VCaP (cell line): ENCODE data around the gene EIF3I.
"Not testable (repeated sequence)": the region's sequence is repeated elsewhere in the genome, so short reads cannot be mapped to it uniquely, and the experiment has no call there.

Experiments
- H3K27ac ChIP-seq: fragments of 450-650 bp; 2 replicates; pipeline ENCODE4 v1.5.1; 2017
- CTCF ChIP-seq: fragments of 450-650 bp; conservative IDR thresholded peaks from 2 replicates; pipeline ENCODE4 v1.5.1; 2017; ENCODE audit warnings: mild to moderate bottlenecking, moderate library complexity

EIF3I gene

GRCh38 chr1:32257227-32257508, 35.0 kb downstream of the EIF3I start:
- TF ChIP-seq CTCF, result no peak
- no peak overlapping the region for H3K27ac ChIP-seq

- H3K27ac ChIP-seq, result not testable (repeated sequence)
Measured at GRCh38 chr1:32263236-32263593, 41.0 kb downstream of the EIF3I start.

- TF ChIP-seq CTCF, result no peak
- no peak overlapping the region for H3K27ac ChIP-seq
Measured at GRCh38 chr1:32263744-32264143, 41.5 kb downstream of the EIF3I start.

- H3K27ac ChIP-seq, result no peak overlapping the region
- TF ChIP-seq CTCF, result no peak
Measured at GRCh38 chr1:32265846-32266245, 43.6 kb downstream of the EIF3I start.

GRCh38 chr1:32266921-32267591, 44.8 kb downstream of the EIF3I start:
- TF ChIP-seq CTCF, result no peak
- H3K27ac ChIP-seq, result no peak overlapping the region

GRCh38 chr1:32269744-32270143, 47.5 kb downstream of the EIF3I start:
- H3K27ac ChIP-seq, result no peak overlapping the region
- no peak for TF ChIP-seq CTCF

GRCh38 chr1:32272557-32273390, 50.6 kb downstream of the EIF3I start:
- TF ChIP-seq CTCF, result no peak
- no peak overlapping the region for H3K27ac ChIP-seq

- no peak for TF ChIP-seq CTCF
- H3K27ac ChIP-seq, result no peak overlapping the region
Measured at GRCh38 chr1:32273391-32274208, 51.4 kb downstream of the EIF3I start.
